ENCODE data around the gene LAMTOR3.

- no peak for TF ChIP-seq CTCF (optimal IDR thresholded peaks at IDR 0.05 in 1 of 3, IDR thresholded peaks at IDR 0.05 in 1 of 3, conservative IDR thresholded peaks at IDR 0.05 in 1 of 3; ENCODE audit: extremely low read depth in 1 of 3, insufficient read depth in 2 of 3, low read length in 3 of 3)
- TF ChIP-seq EZH2 (IDR thresholded peaks at IDR 0.05; ENCODE audit: low read length) = no peak
These were observed 65.8 kb downstream of the LAMTOR3 start for GRCh38 chr4:99828477-99828876.

All from keratinocyte (primary cell).